ENCODE measurements around the gene USB1. TPM values are rescaled to one million over a fixed set of nuclear protein-coding genes. Genes with fewer than 3 reads are reported as not detected.

Gene USB1
- total RNA-seq, 1 experiment from 2014 or later: 11.9 TPM

DNA sequence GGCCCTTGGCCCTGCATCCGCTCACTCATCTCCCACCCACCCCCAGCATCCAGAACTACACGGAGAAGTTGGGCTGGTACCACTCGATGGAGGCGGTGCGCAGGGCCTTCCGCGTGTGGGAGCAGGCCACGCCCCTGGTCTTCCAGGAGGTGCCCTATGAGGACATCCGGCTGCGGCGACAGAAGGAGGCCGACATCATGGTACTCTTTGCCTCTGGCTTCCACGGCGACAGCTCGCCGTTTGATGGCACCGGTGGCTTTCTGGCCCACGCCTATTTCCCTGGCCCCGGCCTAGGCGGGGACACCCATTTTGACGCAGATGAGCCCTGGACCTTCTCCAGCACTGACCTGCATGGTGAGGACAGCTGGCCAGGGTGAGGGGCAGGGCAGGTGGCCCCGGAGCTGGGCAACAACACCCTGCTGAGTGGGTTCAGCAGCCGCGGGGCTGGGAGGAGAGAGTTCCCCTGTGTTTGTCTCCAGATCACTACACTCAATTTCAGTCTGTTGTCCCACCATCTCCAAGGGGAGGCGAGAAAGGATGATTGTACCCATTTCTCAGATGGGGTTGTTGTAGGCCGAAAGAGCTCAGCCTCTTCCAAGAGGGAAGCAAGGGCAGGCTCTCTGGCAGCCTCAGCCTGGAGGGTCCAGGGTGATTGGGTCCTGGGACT lies 38.8 kb downstream of the USB1 start:
- in situ Hi-C loops (cut with HindIII; ENCODE audit: low pct_unique_long_range_greater_than_20kb, low sequenced_read_pairs): no loop called here
- no peak for DNase-seq (ENCODE audit: low read depth)

DNA sequence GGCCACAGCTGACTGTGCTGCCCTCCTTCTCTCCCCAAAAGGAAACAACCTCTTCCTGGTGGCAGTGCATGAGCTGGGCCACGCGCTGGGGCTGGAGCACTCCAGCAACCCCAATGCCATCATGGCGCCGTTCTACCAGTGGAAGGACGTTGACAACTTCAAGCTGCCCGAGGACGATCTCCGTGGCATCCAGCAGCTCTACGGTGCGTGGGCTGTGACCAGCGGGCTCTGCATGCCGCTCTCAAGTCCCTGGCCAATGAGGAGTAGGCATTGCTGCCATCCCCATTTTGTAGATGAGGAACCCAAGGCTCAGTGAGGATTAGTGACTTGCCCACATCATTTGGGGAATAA lies 39.3 kb downstream of the USB1 start:
- no peak for DNase-seq (ENCODE audit: low read depth)
- in situ Hi-C loops (cut with HindIII; ENCODE audit: low pct_unique_long_range_greater_than_20kb, low sequenced_read_pairs): no loop called here

DNA sequence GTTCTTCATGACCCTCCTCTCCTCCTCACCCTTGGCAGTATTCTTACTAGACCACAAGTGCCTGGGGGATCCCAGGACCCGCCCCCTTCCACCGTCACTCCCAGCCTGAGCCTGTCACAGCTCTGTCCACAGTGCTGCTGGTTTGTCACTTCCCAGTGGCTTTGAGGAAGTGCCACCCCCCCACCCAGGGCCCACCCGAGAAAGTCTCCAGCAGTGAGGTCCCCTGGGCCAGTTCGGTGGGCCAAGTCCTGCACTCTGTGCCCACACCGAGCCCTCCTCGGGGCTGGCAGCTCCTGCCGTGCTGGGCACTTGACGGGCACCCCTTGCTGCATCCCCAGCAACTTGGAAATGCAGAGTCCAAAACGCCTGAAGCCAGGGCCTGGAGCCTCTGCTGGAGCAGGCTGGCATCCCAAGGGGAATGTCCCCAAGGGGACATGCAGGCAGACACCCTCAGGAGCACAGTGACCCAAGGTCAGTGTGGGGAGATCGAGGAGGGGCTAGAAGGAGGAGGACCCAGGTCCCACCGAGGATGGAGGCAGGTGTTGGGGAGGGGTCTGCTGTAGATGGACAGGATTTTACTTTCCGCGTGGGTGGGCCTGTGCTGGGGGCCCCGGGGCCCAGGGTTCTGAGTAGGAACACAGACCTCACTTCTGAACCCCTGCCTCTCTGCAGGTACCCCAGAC lies 39.9 kb downstream of the USB1 start:
- DNase-seq (ENCODE audit: low read depth): no peak
- in situ Hi-C loops (cut with HindIII; ENCODE audit: low pct_unique_long_range_greater_than_20kb, low sequenced_read_pairs): no loop called here

DNA sequence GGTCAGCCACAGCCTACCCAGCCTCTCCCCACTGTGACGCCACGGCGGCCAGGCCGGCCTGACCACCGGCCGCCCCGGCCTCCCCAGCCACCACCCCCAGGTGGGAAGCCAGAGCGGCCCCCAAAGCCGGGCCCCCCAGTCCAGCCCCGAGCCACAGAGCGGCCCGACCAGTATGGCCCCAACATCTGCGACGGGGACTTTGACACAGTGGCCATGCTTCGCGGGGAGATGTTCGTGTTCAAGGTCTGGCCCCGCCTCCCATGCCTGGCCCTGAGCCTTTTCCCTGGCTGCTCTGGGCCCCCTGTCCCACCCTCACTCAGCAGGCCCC lies 40.4 kb downstream of the USB1 start:
- no peak for DNase-seq (ENCODE audit: low read depth)
- in situ Hi-C loops (cut with HindIII; ENCODE audit: low pct_unique_long_range_greater_than_20kb, low sequenced_read_pairs): no loop called here

DNA sequence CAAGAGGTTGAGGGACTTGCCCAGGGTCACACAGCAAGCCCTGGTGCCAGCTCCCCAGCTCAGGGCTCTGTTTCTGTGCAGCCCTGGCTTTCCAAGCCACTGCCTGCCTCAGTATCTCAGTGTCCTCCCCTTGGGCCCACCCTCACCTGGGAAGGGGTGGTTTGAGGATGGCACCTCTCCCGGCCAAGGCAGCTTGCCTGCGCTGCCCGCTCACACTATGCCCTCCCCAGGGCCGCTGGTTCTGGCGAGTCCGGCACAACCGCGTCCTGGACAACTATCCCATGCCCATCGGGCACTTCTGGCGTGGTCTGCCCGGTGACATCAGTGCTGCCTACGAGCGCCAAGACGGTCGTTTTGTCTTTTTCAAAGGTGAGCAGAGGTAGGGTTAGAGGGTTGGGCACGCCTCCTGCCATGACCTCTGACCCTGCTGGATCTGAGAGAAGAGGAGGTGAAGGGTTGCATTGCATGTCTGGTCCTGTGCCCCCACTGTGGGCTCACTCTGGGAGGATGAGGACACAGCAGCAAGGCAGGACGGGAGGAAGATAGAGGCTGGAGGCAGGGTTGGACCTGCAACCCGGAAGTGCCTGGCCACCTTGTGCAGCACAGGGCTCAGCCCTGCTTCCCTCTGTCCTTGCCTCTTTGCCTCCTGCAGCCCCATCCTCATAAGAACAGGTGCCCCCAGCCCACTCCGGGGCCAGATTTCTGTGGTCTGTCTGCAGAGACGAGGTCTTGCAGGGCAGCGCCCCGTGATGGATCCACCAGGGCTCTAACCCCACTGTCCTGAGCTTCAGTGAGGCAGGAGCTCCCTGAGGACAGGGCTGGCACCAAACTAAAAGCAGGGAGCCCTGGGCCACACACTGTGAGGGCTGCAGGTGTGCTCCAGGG lies 41.0 kb downstream of the USB1 start:
- no peak for DNase-seq (ENCODE audit: low read depth)
- in situ Hi-C loops (cut with HindIII; ENCODE audit: low pct_unique_long_range_greater_than_20kb, low sequenced_read_pairs): no loop called here

DNA sequence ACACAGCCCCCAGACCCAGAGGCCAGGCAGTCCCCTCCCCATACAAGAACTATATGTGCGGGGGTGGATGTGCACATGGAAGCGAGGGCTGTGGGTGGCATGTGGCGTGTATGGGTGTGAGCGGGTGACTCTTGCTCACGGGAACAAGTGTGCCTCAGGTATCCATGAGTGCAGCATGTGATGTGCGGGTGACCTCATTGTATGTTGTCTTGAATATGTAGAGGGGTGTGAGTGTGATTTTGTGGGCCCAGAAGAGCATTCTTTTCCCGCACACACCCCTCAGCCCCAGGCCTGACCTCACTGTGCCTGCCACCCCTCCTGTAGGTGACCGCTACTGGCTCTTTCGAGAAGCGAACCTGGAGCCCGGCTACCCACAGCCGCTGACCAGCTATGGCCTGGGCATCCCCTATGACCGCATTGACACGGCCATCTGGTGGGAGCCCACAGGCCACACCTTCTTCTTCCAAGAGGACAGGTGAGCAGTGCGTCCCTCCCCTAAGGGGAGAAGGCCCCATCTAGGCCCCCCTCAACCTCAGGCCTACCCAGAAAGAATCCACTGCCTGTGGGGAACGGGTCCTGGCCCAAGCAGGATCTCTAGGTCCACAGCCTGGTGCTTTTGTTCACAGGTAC lies 41.8 kb downstream of the USB1 start:
- in situ Hi-C loops (cut with HindIII; ENCODE audit: low pct_unique_long_range_greater_than_20kb, low sequenced_read_pairs): no loop called here
- DNase-seq (ENCODE audit: low read depth): no peak

DNA sequence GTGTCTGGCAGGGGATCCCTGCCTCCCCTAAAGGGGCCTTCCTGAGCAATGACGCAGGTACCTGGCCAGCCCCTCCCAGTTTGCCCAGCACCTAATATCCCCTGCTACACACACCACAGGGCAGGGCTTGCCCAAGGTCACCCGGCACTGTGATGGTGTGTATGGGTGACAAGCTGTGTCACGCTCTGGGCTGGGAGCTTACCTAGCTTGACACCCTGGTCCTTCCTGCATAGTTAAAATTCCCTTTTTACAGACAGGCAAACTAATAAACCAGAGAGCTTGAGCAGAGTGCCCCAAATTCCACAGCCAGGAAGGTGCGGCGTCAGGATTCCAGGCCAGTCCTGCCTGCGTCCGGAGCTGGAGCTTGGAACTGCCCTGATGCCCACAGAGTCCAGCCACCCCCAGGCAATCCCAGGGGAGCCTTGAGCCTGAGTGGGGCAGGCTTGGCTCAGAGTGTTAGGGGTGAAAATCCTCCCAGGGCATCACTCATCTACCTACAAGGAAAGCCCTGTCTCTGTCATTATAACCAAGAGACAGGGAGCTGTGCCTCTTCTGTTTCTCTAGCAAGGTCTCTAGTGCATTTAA lies 42.5 kb downstream of the USB1 start:
- DNase-seq (ENCODE audit: low read depth): no peak
- in situ Hi-C loops (cut with HindIII; ENCODE audit: low pct_unique_long_range_greater_than_20kb, low sequenced_read_pairs): no loop called here

DNA sequence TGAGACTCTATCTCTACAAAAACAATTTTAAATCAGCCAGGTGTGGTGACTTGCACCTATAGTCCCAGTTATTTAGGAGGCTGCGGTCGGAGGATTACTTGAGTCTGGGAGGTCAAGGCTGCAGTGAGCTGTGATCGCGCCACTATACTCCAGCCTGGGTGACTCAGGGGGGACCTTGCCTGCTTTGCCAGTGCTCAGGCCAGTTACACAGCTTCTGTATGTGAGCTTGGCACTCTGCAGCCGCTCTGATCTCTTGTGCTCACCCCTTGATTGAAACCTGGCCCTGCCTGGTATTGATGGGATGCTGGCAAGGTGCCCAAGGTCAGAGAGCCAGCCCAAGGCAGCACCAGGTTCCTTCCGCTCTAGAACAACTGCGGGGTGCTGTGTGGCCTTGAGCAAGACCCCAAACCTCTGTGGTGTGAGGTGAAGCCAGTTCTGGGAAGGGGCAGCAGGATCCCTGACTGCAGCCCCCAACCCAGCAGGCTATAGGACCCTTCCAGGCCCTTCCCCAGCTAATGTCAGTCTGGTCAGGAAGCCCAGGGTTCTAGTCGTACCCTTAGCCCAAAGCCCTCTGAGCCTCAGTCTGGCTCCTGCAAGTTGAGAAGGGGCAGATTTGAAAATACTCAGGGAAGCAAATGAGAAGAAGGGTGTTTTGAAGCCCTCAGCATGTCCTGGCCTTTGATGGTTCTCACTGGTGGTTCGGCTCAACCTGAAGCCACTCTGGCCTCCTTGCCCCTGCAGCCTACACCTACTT lies 43.2 kb downstream of the USB1 start:
- in situ Hi-C loops (cut with HindIII; ENCODE audit: low pct_unique_long_range_greater_than_20kb, low sequenced_read_pairs): no loop called here

DNA sequence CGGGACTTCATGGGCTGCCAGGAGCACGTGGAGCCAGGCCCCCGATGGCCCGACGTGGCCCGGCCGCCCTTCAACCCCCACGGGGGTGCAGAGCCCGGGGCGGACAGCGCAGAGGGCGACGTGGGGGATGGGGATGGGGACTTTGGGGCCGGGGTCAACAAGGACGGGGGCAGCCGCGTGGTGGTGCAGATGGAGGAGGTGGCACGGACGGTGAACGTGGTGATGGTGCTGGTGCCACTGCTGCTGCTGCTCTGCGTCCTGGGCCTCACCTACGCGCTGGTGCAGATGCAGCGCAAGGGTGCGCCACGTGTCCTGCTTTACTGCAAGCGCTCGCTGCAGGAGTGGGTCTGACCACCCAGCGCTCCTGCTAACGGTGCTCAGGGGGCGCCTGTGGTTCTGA lies 43.9 kb downstream of the USB1 start:
- in situ Hi-C loops (cut with HindIII; ENCODE audit: low pct_unique_long_range_greater_than_20kb, low sequenced_read_pairs): no loop called here
- no peak for DNase-seq (ENCODE audit: low read depth)

More for the DNA sequence above, 43.2 kb downstream of the USB1 start:
- no peak for DNase-seq (ENCODE audit: low read depth)

DNA sequence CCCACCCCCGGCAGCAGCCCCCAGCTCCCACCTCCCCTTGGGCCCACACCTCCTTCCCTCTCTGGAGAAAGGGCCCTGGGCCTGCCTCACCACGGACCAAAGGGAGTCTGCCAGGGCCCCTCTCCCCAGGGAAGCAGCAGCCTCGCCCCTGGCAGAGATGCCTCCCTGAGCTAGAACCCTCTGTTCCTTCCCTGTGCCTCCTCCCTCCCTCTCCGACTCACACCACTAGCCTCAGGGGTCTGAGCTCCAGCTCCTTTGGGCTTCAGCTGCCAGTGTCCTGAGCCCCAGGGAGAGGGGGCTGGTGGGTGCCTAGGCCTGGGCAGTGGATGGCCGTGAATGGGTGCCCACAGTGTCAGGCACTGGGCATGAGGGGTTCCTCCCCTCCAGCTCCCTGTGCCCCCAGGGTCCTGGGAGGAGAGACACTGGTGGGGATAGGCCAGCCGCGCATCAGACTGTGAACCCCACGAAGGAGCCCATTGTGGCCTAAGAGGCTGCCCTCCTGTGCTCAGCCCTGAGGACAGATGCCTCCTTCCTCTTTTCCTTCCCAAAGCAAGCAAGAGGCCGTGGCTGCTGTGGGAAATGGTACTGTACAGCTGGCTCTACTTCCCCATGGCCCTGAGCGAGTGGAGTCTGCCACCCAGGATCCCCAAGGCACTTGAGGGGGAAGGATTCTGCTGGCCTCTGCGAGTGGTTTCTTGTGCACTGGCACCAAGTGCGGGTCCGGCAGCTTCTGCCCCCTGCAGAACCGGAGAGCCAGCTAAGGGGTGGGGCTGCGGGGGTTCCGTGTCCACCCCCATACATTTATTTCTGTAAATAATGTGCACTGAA lies 45.1 kb downstream of the USB1 start:
- in situ Hi-C loops (cut with HindIII; ENCODE audit: low pct_unique_long_range_greater_than_20kb, low sequenced_read_pairs): no loop called here
- DNase-seq (ENCODE audit: low read depth): no peak

DNA sequence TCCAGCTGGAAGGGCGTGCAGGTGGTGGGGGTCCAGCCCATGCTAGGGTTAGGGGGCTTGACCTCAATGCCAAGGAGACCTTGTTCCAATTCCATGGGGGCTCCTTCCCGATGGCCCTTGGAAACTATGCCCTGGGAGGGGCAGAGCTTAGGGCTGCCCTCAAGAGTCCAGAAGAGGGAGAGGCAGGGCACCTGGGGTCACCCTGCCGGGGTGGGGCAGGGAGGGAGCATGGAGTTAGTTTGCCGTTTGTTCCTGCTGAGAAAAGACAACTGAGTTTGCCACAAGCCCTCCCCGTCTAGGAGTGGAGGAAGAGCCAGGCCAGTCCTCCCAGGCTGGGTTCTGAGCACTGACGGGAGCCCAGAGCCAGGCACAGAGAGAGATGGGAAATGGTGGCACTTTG lies 45.7 kb downstream of the USB1 start:
- no peak for DNase-seq (ENCODE audit: low read depth)
- in situ Hi-C loops (cut with HindIII; ENCODE audit: low pct_unique_long_range_greater_than_20kb, low sequenced_read_pairs): no loop called here

DNA sequence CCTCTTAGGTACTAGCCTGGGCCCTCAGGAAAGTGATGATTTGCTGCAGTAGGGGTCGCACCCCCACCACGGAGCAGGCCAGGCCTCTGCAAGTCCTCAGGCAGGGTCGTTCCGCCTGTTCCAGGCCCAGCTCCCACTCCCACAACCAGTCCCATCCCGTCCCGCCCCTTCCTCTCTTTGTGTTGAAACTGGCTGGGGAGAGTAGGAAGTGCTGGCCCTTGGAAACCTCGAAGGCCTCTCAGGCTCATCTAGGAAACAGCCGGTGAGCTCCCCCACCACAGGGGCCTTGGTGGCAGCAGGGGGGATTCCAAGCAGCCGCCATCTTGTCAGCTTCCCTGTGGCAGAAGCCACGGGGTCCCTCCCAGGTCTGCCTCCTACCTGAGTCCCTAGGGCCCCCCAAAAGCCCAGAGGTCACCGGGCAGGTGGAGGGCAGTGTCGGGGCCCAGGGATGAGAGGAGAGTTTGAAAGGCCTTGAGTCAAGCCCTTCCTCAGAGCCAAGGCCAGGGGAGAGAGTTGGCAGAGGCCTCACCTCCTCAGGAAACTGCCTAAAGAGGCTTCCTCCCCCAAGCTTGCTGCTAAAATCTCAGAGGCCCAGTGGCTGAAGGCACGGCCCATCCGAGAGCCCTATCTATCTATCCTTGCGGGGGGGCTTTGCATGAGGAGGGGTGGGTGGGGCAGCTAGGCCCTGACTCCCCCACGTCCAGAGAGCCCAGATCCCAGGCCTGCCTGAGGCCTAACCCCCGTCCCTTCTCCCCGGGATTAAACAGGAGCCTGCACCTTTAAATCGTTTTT lies 46.5 kb downstream of the USB1 start:
- DNase-seq (ENCODE audit: low read depth): no peak
- in situ Hi-C loops (cut with HindIII; ENCODE audit: low pct_unique_long_range_greater_than_20kb, low sequenced_read_pairs): no loop called here

DNA sequence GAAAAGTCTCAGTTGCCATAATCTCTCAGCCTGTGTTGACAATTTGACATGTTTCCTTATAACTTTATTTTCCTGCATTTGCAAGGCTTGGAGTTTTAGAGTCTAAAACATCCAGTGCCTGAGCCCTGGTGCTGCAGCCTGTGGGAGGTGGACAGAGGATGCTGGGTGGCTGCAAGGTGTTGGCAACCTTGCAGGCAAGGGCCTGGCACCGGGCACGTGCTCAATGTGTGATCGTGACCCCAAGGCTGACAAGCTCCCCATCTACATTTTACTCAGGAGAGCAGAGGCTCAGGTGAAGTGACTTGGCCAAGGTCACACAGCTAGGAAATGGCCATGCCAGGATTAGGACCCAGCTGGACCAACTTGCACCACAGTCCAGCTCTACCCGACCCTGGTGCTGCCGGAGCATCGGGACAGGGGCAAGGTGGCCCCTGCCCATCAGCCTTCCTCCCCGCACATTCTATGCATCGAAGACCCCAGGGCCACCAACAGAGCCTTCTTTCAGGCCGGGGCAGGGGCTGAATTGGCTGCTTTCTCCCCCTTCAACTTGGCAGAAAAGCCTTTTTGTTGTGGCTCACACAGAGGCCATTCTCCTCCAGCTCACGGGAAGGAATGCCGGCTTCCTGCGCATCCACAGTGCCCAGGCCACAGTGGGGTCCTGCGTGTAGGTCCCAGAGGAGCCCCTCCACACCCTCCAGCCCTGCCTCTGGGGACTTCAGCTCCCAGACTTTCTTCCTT lies 47.5 kb downstream of the USB1 start:
- in situ Hi-C loops (cut with HindIII; ENCODE audit: low pct_unique_long_range_greater_than_20kb, low sequenced_read_pairs): no loop called here
- no peak for DNase-seq (ENCODE audit: low read depth)

DNA sequence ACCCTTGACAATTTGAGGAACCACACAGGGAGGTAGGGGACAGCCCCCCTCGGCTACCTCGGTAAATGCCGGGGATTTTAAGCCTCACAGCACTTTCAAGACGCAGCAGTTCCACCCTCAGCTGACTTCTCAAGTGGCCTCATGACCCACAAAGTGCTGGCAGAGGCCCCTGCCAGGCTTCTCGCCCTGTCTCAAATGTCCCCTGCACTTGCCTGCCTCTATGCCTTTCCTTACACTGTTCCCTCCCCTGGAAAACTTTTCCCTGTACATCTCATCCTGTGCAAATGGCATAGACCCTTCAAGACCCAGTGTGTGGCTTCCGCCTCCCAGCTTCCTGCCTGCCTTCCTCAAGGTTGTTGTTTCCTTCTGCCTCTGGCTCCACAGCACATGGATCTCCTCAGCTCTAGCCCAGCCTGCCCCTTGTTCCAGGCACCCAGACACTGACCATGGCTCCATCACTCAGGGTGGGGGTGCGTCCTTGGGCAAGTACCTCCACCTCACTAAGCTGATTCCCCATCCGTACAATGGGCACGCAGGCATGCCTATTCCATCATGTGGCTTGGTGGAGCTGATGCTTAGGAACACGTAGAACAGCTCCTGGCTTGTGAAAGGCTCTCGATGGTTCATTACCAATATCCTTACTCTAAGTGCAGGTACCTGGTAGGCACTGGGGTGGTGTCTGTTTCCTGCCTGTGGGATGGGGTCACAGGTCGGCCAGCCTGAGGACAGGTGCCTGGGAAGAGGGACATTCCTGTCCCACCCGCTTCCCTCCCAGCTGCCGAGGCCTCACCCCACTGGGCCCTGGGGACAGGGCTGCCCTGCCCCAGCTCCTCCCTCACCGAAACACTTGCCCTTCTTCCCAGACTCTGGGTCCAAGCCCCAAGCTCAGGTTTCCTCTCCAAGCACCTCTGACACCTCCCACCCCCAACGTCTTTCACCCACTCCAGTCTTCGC lies 48.3 kb downstream of the USB1 start:
- no peak for DNase-seq (ENCODE audit: low read depth)
- in situ Hi-C loops (cut with HindIII; ENCODE audit: low pct_unique_long_range_greater_than_20kb, low sequenced_read_pairs): no loop called here

DNA sequence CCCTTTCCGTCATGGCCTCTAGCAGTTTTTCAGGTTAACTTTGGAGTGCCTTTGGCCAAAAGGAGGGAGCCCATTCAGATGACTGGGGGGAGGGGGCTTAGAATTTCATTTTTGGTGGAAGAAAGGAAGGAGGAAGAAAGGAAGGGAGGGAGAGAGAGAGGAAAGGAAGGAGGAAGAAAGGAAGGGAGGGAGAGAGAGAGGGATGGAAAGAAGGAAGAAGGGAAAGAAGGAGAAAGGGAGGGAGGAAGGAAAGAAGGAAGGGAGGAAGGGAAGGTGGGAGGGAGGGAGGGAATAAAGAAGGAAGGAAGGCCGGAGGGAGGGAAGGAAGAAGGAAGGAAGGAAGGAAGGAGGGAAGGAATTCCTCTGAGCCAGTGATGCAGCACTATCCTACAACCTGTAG lies 50.1 kb downstream of the USB1 start:
- DNase-seq (ENCODE audit: low read depth): no peak
- in situ Hi-C loops (cut with HindIII; ENCODE audit: low pct_unique_long_range_greater_than_20kb, low sequenced_read_pairs): no loop called here
